Measurements from ENCODE around the gene HOXD10.

HOXD10 gene

GRCh38 chr2:176095421-176095820 lies 21.2 kb upstream of the HOXD10 start:
- no peak for DNase-seq (ENCODE audit: low read depth in 2 of 2)

DNA sequence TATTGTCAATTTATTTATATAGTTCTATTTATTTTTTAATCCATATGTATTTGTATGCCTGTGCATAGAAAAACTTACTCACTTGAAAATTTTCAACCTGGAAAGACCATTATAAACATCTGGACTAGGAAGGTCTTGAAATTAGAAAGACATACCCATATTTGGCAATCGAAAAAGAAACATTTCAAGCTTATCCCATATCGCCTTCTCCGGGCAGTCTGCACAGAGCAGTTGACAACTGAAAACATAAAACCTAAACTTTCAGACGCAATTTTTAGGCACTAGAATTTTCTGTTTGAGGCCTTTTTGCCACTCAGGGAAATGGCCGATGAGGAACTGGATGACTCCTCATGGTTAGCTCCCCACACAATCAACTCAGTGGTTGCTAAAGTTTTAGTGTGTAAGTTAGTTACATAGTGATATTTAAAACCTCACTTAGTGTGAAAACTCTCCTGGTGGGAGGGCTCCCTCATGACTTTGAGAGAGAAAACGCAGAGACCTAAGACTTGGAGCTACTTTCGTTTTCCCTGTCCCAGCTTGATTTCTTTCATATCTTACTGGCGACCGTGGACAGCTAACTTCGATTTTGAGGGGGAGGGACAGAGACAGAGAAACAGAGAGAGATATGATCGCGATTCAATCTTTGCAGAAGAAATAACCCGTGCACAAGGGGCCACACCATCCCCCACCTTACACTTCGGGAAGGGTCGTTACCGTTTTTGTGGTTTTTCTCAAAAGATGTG lies 20.2 kb upstream of the HOXD10 start:
- no peak for DNase-seq (ENCODE audit: low read depth in 2 of 2)

DNA sequence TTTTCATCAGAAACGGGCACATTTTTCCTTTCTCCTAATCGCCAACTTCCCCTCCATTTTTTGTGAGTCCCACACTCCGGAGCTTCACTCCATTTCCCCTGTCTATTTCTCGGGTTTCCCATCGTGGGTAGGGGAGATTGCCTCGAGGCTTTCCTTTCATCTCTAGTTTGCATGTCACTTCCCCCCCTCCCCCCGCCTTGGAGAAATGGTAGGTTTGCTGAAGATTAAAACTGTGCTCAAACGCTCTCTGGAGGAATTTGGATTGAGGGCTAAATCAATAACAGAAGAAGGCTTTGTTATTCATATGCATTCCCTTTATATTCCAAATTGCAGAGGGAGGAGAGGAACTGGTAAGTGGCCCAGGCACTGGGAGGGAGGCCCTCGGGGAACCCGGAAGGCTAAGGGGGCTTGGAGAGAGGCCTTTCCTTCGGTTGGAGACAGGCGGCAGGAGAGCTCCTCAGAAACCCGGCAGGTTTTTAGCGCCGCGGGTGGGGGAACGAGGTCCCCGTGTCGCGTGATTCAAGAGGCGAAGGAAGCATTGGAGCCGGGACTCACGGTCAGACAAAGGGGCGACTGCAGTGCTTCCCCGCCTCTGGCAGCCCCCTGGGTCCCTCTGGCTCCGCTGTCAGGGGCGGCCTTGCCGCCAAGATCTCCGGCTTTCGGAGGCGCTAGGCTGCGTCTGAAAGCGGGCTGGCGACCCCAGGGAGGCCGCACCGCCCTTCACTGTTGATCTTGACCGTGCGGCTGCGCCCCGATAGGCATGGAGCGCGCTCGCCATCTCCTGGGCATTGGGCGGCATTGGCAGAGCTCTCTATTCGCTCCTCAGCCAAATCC lies 19.4 kb upstream of the HOXD10 start:
- peak in 1 of 2 donors; percentile 25 for DNase-seq (ENCODE audit: low read depth in 2 of 2)

DNA sequence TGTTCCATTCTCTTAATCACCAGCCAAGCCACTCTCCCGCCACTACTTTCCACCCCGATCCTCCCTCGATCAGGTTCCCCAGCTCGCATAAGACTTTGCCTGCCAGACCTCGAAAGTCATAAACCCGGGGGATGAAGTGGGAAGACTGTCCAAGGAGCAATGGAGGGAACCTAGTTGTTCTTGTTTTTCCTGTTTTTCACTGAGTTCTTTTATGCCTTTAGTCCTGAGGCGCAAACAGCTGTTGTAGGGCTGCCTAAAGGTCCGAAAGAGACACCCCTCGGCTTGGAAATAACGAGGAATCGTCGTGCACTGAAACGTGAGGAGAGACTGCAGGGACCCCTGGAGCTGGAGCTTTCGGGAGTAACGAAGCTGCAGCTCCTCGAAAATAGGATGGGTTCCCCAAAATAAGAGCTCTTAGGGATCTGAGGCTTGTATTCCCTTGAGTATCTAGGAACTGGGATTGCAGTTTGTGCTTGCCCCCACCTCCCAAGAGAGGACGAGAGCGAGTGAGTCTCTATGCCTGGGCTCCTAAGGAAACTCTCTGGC lies 18.7 kb upstream of the HOXD10 start:
- no peak for DNase-seq (ENCODE audit: low read depth in 2 of 2)

DNA sequence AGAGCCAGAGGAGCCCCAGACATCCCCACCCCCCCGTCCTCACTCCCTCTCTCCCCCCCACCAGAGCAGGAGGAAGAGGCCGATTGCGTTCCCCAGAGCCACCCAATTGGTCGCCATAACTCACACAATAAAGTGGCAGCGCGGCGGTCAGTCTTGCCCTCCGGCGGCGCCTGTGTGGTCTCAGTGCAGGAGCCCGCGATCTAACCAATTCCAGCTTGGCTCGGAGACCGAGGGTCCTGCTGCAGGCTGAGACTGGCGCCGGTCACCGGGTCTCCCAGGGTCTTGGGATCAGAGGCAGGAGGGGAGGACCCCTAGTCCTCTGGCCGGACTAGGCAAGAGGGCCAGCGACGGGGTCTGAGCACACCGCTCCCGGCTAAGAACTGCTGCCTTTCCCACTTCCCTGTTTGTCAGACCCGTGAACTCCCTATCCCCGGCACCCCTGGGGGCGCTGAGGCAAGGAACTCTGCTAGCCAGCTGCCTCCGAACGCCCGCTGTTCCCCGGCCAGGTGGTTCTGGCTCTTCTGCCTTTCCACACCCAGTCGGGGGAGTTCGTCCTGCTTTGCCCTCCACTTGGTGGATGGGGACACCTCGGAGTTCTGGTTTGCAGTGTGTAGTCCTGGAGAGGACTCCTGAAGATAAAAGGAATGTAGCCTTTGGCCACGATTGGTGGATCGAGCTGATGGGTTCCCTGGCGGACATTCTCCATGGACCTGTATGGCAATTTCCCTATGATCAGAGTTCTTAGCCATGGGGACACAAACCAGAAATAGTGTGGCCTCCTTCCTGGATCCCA lies 18.0 kb upstream of the HOXD10 start:
- DNase-seq (ENCODE audit: low read depth in 2 of 2), result no peak

DNA sequence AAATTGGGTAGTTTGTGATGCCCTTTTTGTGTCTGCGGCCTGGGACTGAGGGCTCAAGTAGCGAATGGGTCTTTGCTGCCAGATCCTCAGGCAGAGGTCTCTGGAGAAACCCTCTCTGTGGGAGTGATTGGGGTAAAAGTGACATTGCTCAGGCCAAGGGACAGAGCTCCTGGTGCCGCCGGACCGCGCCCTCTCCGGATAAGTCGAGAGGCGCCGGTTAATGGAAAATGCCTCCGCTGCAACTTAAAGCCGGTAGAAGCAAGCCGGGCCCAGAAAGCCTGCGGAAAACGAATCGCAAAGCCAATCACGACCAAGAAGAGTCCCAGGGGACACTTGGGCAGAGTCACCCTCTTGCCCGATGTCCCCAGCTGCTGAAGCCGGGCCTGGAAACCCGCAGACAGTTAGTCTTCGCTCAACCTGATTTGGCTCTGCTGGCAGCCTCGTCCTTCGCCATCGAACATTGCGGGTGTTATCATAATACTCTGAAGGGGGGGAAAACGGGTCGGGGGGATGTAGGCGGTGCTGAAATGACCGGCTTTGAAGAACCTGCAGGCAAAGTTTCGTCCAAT lies 17.3 kb upstream of the HOXD10 start:
- DNase-seq (ENCODE audit: low read depth in 2 of 2), result no peak

GRCh38 chr2:176099728-176100546 lies 16.6 kb upstream of the HOXD10 start, which contains the start of gene HOXD12:
Gene HOXD12 (plus strand): TSS chr2:176099795. CDS start chr2:176099802, 7 bp downstream.
- no peak for DNase-seq (ENCODE audit: low read depth in 2 of 2)

GRCh38 chr2:176100547-176101140 lies 15.9 kb upstream of the HOXD10 start:
- no peak for DNase-seq (ENCODE audit: low read depth in 2 of 2)

DNA sequence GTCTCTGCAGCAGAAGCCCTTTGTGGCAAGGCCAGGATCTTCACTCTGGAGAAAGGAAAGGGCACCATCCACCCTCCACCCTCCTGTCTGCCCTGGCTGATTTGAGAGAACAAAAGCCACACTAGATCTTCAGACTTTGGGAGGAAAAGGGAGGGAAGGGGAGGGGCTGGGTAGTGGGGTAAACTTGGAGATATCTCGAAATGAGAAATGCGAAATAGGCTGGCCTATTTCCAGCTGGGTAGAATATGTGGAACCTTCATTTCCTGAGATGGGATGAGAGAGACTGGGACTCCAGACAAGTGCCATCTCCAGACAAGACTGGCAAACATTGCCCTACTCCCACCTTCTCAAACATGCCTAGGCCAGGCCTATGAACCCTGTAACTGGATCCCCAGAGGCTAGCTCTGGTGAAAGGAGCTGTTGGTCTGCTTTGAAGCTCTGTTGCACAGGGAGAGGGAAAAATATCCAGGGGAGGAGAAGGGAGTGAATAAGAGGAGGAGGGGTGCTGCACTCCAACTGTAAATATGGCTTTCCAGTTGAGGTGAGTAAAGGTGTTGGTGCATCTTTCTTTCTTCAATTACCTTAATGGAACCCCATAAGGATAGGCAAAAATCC lies 15.3 kb upstream of the HOXD10 start:
- DNase-seq (ENCODE audit: low read depth in 2 of 2), result no peak

DNA sequence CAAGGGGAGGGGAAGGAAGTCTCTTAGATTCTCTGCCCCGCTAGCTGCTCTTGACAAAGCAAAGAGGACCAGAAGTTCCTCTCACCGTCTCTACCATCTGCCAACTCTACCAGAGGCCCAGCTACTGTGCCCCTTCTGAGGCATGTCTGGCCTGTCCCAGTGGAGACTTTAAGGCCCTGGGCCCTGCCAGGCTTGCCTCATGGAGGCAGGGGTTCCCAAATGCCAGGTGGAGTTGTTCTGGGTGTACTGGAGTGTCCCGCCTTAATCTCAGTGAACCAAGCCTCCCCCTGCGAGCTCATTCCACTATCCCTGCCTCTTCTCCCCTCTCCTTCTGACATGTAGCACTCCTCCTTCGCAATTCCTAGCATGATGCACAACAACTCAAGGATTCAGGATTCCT lies 14.7 kb upstream of the HOXD10 start:
- no peak for DNase-seq (ENCODE audit: low read depth in 2 of 2)

DNA sequence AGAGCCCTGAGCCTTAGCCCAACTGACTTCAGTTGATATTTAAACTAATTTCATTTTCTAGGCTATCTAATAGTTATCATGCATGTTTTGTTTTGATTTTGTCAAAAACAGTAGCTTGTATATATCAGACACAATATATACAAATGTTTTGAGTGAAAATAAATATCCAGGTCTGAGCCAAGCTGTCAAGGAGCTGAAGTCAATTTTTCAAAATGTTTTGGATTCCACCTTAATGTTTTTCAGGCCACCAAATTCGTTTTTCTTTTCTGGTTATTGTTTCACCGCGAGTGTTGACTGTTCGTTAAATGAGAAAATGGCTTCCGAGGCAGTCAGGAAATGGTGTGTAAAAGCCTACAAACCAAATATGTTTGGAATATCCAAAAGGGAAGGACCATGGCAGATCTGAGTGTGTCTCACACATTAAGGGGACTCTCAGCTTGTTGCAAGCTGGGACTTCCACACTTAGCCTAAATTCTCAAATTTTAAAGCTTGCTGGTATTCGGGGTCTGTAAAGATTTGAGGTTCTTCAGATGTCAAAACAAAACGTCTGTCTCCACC lies 14.2 kb upstream of the HOXD10 start:
- DNase-seq (ENCODE audit: low read depth in 2 of 2), result no peak

- DNase-seq (ENCODE audit: low read depth in 2 of 2), result no peak
These were observed 13.4 kb upstream of the HOXD10 start for GRCh38 chr2:176103194-176103593.

DNA sequence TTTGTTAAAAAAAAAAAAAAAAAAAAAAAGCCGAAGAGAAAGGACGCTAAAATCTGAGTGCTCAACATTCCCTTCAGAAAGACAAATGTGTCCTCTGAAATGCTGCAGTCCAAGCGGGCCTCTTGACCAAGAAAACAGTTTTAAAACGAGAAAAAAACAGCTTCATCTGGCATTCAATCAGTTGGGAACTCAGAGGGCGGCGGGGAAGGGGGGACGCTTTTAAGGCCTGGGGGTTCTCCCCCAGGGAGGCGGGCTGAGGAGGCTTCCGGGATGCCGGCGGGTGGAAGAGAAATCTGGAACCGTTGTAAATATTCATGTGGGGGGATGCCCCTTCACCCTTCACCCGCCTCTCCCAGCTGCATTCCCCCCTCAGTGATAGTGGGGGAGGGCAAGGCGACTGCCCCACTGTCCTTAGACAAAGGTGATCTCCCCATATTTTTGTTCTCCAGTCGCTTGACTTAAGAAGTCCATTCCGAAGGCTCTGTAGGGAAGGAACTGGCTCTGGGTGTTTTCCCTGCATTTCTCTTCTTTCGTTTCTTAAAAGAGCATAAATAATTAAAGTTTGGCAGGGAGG lies 12.7 kb upstream of the HOXD10 start:
- no peak for DNase-seq (ENCODE audit: low read depth in 2 of 2)

GRCh38 chr2:176104316-176105077 lies 12.1 kb upstream of the HOXD10 start:
- DNase-seq (ENCODE audit: low read depth in 2 of 2), result no peak

DNA sequence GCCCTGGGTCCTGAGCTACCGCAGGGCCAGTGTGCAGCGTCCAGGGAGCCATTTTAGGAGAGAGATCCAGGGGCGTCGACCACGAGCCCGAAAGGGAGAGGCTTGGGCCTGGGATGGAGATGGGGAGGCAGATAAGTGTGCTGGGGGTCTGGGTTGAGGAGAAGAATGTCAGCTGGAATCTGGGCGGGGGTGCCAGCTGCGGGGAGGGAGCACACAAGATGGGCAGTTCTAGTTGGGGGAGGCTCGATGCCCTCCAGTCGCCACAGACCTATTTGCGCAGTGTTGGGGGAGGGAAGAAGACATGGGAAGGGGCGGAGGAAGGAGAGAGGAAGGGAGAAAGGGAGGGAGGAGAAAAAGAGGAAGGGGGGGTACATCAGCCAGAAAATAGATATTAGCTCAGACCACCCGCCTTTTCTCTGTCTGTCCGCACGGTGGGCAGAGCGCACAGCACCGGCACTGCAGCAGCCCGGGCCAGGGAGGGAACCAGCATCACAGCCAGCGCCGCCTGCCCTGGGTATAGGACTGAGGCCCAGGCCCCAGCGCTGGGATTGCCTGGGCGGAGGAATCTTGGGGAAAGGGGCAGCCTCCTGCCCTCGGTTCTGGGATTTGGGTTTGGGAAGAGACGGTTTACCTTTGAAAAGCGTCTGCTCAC lies 11.4 kb upstream of the HOXD10 start:
- no peak for DNase-seq (ENCODE audit: low read depth in 2 of 2)

- DNase-seq (ENCODE audit: low read depth in 2 of 2), result no peak
These were observed 10.6 kb upstream of the HOXD10 start for GRCh38 chr2:176105730-176106580.

Measured in stimulated activated CD8-positive, alpha-beta memory T cell treated with anti-CD3 and anti-CD28 coated beads, Interleukin-7, amount 100 ng/mL, for 4 hours (primary cell).